ENCODE results near the gene ARID5A.

GRCh38 chr2:96547731-96548171, 11.2 kb downstream of the ARID5A start:
- TF ChIP-seq CTCF (IDR thresholded peaks at IDR 0.05) (no peak), POLR2A (IDR thresholded peaks at IDR 0.05) (no peak)
